Measurements from ENCODE around the gene COL8A1.

- TF ChIP-seq, protein P1, sequence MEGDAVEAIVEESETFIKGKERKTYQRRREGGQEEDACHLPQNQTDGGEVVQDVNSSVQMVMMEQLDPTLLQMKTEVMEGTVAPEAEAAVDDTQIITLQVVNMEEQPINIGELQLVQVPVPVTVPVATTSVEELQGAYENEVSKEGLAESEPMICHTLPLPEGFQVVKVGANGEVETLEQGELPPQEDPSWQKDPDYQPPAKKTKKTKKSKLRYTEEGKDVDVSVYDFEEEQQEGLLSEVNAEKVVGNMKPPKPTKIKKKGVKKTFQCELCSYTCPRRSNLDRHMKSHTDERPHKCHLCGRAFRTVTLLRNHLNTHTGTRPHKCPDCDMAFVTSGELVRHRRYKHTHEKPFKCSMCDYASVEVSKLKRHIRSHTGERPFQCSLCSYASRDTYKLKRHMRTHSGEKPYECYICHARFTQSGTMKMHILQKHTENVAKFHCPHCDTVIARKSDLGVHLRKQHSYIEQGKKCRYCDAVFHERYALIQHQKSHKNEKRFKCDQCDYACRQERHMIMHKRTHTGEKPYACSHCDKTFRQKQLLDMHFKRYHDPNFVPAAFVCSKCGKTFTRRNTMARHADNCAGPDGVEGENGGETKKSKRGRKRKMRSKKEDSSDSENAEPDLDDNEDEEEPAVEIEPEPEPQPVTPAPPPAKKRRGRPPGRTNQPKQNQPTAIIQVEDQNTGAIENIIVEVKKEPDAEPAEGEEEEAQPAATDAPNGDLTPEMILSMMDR (IDR thresholded peaks at IDR 0.05; ENCODE audit: poor library complexity) = no peak
- TF ChIP-seq EZH2 (IDR thresholded peaks at IDR 0.05; ENCODE audit: borderline replicate concordance) (no peak), EZH2phosphoT487 (IDR thresholded peaks at IDR 0.05; ENCODE audit: low read depth, severe bottlenecking, unreplicated experiment) (no peak)
Observed at GRCh38 chr3:99638167-99638948, at the start of gene COL8A1.
